Activated naive CD8-positive, alpha-beta T cell (primary cell): ENCODE results near the gene ZFP36L1.

ENCODE experiments used
- H3K27ac Mint-ChIP-seq: one replicate; pipeline ENCODE4 v1.8.0; 2021; ENCODE audit warnings: mixed read lengths
- H3K27me3 Mint-ChIP-seq: one replicate; pipeline ENCODE4 v1.8.0; 2021; ENCODE audit warnings: mixed read lengths
- H3K36me3 Mint-ChIP-seq: one replicate; pipeline ENCODE4 v1.8.0; 2021; ENCODE audit warnings: mixed read lengths
- H3K4me1 Mint-ChIP-seq: one replicate; pipeline ENCODE4 v1.8.0; 2021; ENCODE audit warnings: low read depth, mixed read lengths
- H3K4me3 Mint-ChIP-seq: one replicate; pipeline ENCODE4 v1.8.0; 2021; ENCODE audit warnings: mild to moderate bottlenecking, mixed read lengths
- H3K9me3 Mint-ChIP-seq: one replicate; pipeline ENCODE4 v1.8.0; 2021; ENCODE audit warnings: low read depth, mixed read lengths

Gene ZFP36L1

DNA sequence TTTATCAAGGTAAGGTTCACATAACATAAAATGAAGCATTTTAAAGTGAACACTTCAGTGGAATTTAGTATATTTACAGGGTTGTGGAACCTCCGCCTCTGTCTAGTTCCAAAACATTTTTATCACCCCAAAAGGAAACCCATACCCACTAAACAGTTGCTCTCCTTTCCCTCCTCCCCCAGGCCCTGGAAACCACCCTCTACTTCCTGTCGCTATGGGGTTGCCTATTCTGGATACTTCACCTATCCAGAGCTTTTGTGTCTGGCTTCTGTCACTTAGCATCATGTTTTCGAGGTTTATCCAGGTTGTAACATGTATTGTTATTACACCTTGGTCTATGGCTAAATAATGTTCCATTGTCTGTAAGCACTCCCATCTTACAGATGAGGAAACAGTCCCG, 27.7 kb upstream of the ZFP36L1 start:
- Mint-ChIP-seq H3K27me3 (no peaks in the 10 kb centered on the region), H3K4me3 (peak overlapping the region; percentile 60), H3K9me3 (no peaks in the 10 kb centered on the region), H3K4me1 (peaks cover 50% of the 10 kb centered on the region), H3K27ac (peak overlapping the region; percentile 61), H3K36me3 (no peaks in the 10 kb centered on the region)

GRCh38 chr14:68820119-68820518, 27.3 kb upstream of the ZFP36L1 start:
- Mint-ChIP-seq H3K27me3 (no peaks in the 10 kb centered on the region), H3K27ac (peak overlapping the region; percentile 80), H3K9me3 (no peaks in the 10 kb centered on the region), H3K36me3 (no peaks in the 10 kb centered on the region), H3K4me1 (peaks cover 54% of the 10 kb centered on the region), H3K4me3 (peak overlapping the region; percentile 60)

- H3K4me3 Mint-ChIP-seq = peak overlapping the region; percentile 20
These were observed 26.4 kb upstream of the ZFP36L1 start for GRCh38 chr14:68819260-68819691.

GRCh38 chr14:68817506-68818212, 24.8 kb upstream of the ZFP36L1 start:
- Mint-ChIP-seq H3K4me1 (peaks cover 70% of the 10 kb centered on the region), H3K27ac (no peak overlapping the region), H3K9me3 (no peaks in the 10 kb centered on the region), H3K4me3 (no peak overlapping the region), H3K27me3 (no peaks in the 10 kb centered on the region), H3K36me3 (no peaks in the 10 kb centered on the region)

More at GRCh38 chr14:68819260-68819691, 26.4 kb upstream of the ZFP36L1 start:
- Mint-ChIP-seq H3K4me1 (peaks cover 60% of the 10 kb centered on the region), H3K27ac (peak overlapping the region; percentile 80), H3K36me3 (no peaks in the 10 kb centered on the region), H3K9me3 (no peaks in the 10 kb centered on the region), H3K27me3 (no peaks in the 10 kb centered on the region)

GRCh38 chr14:68816943-68817430, 24.1 kb upstream of the ZFP36L1 start:
- Mint-ChIP-seq H3K9me3 (no peaks in the 10 kb centered on the region), H3K27ac (peak overlapping the region; percentile 93), H3K4me3 (peak overlapping the region; percentile 71), H3K4me1 (peaks cover 74% of the 10 kb centered on the region), H3K27me3 (no peaks in the 10 kb centered on the region), H3K36me3 (no peaks in the 10 kb centered on the region)

GRCh38 chr14:68816183-68816942, 23.5 kb upstream of the ZFP36L1 start:
- peak overlapping the region; percentile 97 for H3K27ac Mint-ChIP-seq
- no peaks in the 10 kb centered on the region for H3K27me3 Mint-ChIP-seq
- H3K4me1 Mint-ChIP-seq = peaks cover 75% of the 10 kb centered on the region
- H3K9me3 Mint-ChIP-seq = no peaks in the 10 kb centered on the region
- no peaks in the 10 kb centered on the region for H3K36me3 Mint-ChIP-seq
- peak overlapping the region; percentile 88 for H3K4me3 Mint-ChIP-seq

GRCh38 chr14:68815298-68816182, 22.7 kb upstream of the ZFP36L1 start:
- Mint-ChIP-seq H3K36me3 (no peaks in the 10 kb centered on the region), H3K9me3 (no peaks in the 10 kb centered on the region), H3K4me3 (peak overlapping the region; percentile 88), H3K27me3 (no peaks in the 10 kb centered on the region), H3K27ac (peak overlapping the region; percentile 97), H3K4me1 (peaks cover 77% of the 10 kb centered on the region)

GRCh38 chr14:68814539-68815297, 21.9 kb upstream of the ZFP36L1 start:
- Mint-ChIP-seq H3K4me1 (peaks cover 75% of the 10 kb centered on the region), H3K27me3 (no peaks in the 10 kb centered on the region), H3K36me3 (no peaks in the 10 kb centered on the region), H3K27ac (peak overlapping the region; percentile 97), H3K4me3 (peak overlapping the region; percentile 88), H3K9me3 (no peaks in the 10 kb centered on the region)

DNA sequence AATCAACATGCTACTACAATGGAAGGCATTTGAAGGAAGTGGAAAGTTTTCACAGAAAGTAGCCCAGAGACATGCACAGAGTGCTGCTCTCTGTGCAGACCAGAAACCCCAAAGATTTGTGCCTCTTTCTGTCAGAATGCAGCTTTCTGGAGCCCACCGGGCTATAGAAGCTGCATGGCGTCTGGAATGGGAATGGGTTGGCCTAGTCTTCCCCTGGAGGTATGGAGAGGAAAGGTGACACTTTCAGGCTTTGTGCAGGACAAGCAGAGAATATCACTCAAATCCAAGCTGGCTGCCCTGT, 21.3 kb upstream of the ZFP36L1 start:
- Mint-ChIP-seq H3K27ac (peak overlapping the region; percentile 97), H3K4me1 (peaks cover 73% of the 10 kb centered on the region), H3K27me3 (no peaks in the 10 kb centered on the region)

DNA sequence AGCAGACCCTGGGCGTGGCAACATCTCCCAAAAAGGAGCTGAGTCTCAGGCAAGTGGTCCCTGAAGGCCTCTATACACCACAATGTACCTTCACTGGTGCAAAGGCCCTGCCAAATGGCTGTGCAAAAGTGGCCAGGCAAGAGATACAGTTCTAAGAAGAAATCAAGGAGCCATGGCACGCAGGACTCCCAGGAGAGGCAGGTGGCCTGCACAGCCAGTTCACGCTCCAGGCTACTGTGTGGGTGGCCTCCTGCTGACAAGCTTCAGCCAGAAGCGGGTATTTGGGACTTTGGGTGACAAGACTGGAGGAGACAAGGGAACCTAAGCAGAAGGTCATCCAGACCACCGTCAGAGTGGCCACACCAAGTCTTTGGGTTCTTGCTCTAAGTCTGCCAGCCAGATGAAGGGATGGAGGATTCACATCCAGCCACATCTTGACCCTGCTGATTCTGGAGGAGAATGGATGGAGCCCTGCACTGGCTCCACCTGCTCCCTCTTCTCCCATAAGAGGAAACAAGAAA, 20.5 kb upstream of the ZFP36L1 start:
- no peaks in the 10 kb centered on the region for H3K27me3 Mint-ChIP-seq
- H3K4me3 Mint-ChIP-seq = peak overlapping the region; percentile 40
- H3K27ac Mint-ChIP-seq = peak overlapping the region; percentile 97
- H3K9me3 Mint-ChIP-seq = no peaks in the 10 kb centered on the region
- H3K4me1 Mint-ChIP-seq = peaks cover 68% of the 10 kb centered on the region
- no peaks in the 10 kb centered on the region for H3K36me3 Mint-ChIP-seq

More for the DNA sequence above, 21.3 kb upstream of the ZFP36L1 start:
- Mint-ChIP-seq H3K4me3 (peak overlapping the region; percentile 88), H3K36me3 (no peaks in the 10 kb centered on the region), H3K9me3 (no peaks in the 10 kb centered on the region)

- Mint-ChIP-seq H3K4me1 (peaks cover 77% of the 10 kb centered on the region), H3K27ac (no peak overlapping the region), H3K9me3 (no peaks in the 10 kb centered on the region), H3K27me3 (no peaks in the 10 kb centered on the region), H3K36me3 (no peaks in the 10 kb centered on the region), H3K4me3 (no peak overlapping the region)
These were observed 18.3 kb upstream of the ZFP36L1 start for GRCh38 chr14:68811171-68811570.

DNA sequence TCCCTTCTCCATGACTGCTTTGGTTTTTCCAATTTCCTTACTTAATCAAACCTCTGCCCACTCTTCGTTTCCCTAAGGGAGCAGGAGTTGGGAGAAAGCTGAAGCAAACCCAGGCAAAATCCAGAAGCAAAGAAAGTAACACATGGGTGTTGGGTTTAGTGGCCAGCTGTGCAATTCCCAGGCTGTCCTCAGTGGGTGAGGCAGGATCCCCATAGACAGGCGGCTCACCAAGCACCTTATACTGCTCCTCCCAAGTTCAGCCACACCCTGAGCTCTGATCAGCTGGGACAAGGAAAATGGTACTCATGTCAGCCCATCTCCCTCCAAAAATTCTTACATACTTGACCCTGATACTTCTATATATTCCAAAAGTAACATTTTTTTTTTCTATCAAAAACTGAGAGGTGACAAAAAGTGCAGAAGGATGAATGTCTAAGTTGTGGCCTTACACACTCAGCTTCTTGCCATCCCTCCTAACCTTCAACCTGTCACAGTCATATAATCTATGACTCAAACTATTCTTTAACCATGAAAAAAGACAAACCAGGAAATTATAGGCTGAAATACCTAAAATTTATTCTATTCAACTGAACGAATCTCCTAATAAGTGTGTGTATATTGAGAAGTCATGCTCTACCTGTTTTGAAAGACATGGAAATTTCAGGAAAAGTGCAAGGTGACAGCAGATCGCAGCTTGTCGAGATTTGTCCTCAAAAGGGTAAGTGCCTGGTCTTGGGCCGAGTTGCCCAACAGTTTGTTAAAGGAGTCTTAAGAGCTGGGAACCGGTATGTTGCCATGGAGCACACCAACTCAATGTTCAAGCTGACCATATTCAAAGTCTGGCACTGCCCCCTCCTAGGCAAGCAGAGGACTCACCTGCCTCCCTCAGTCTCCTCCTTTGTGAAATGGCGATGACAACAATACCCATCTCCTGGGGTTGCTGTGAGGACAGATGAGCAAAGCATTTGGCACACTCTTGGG, 17.6 kb upstream of the ZFP36L1 start:
- H3K27me3 Mint-ChIP-seq = no peaks in the 10 kb centered on the region
- no peak overlapping the region for H3K4me3 Mint-ChIP-seq
- H3K27ac Mint-ChIP-seq = peak overlapping the region; percentile 37
- H3K4me1 Mint-ChIP-seq = peaks cover 75% of the 10 kb centered on the region
- H3K9me3 Mint-ChIP-seq = no peaks in the 10 kb centered on the region
- no peaks in the 10 kb centered on the region for H3K36me3 Mint-ChIP-seq

DNA sequence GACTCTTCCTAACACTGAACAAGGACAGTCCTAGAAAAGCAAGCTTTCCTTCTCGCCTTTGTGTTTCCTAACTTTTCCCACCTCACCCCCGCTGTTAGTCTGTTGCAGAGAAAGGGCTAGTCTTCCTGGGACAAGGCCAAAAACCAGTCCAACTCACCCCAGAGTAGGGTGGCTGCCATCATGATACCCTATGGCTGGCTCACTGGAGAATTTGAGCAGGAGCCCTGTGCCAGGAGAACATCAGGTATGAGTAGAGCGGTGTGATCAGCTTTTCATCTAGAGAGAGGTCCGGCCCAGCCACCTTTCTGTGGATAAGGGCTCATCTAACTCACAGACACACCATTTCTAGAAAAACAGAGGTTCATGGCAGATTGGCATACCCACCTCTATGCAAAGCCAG, 16.7 kb upstream of the ZFP36L1 start:
- H3K9me3 Mint-ChIP-seq = no peaks in the 10 kb centered on the region
- H3K4me3 Mint-ChIP-seq = no peak overlapping the region
- H3K27me3 Mint-ChIP-seq = no peaks in the 10 kb centered on the region
- H3K27ac Mint-ChIP-seq = no peak overlapping the region
- H3K4me1 Mint-ChIP-seq = peaks cover 69% of the 10 kb centered on the region
- no peaks in the 10 kb centered on the region for H3K36me3 Mint-ChIP-seq
